Naive B cell (primary cell): ENCODE results near the gene WIZ. TPM values are rescaled to one million over a fixed set of nuclear protein-coding genes. Genes with fewer than 3 reads are reported as not detected.

Source experiments
- ATAC-seq, 2 donors: fragments of 150-1000 bp; cut with Tn5 transposase; 2 replicates each; pipeline ENCODE4 v1.10.0; 2021; ENCODE audit warnings: low read depth in 2 of 2, mild to moderate bottlenecking in 2 of 2, moderate library complexity in 2 of 2
- DNase-seq: peaks from one replicate; pipeline ENCODE4 v3.0.0; 2022
- H3K27ac Mint-ChIP-seq, 6 donors: one replicate each; pipeline ENCODE4 v1.8.0; 2020 to 2022; ENCODE audit warnings: mild to moderate bottlenecking in 6 of 6, mixed read lengths in 6 of 6, moderate library complexity in 5 of 6, inconsistent platforms in 2 of 6
- H3K27me3 Mint-ChIP-seq, 3 donors: one replicate each; pipeline ENCODE4 v1.8.0; 2021 to 2022; ENCODE audit warnings: mixed read lengths in 3 of 3, mild to moderate bottlenecking in 1 of 3
- H3K36me3 Mint-ChIP-seq, 2 donors: one replicate each; pipeline ENCODE4 v1.8.0; 2020 to 2022; ENCODE audit warnings: mixed read lengths in 2 of 2, inconsistent platforms in 1 of 2, mild to moderate bottlenecking in 1 of 2
- H3K4me1 Mint-ChIP-seq, 3 donors: one replicate each; pipeline ENCODE4 v1.8.0; 2020 to 2022; ENCODE audit warnings: mixed read lengths in 3 of 3, inconsistent platforms in 1 of 3, mild to moderate bottlenecking in 1 of 3, moderate library complexity in 1 of 3
- H3K4me3 Mint-ChIP-seq, 8 donors: one replicate each; pipeline ENCODE4 v1.8.0; 2020 to 2022; ENCODE audit warnings: mild to moderate bottlenecking in 8 of 8, mixed read lengths in 8 of 8, moderate library complexity in 8 of 8, inconsistent platforms in 2 of 8
- H3K9me3 Mint-ChIP-seq, 7 donors: one replicate each; pipeline ENCODE4 v1.8.0; 2020 to 2022; ENCODE audit warnings: mixed read lengths in 7 of 7, mild to moderate bottlenecking in 5 of 7, inconsistent platforms in 2 of 7, moderate library complexity in 1 of 7
- polyA plus RNA-seq, 6 donors: library from polyadenylated mRNA; unstranded; fragments of 300-500 nt; fragmentation: Illumina TruSeq; gene quantifications; one replicate each; pipeline ENCODE4 v1.2.3, GENCODE V29; 2021; ENCODE audit warnings: low read depth in 6 of 6

Gene WIZ
- polyA plus RNA-seq, 6 donors from 2014 or later, result 0.15 to 1.4 (median 0.66) TPM

- DNase-seq (no peak), ATAC-seq (no peak)
- Mint-ChIP-seq H3K4me3 (no peak overlapping the region), H3K9me3 (no peaks in the 10 kb centered on the region), H3K27ac (no peak overlapping the region), H3K36me3 (peaks cover 0 to 19% of the 10 kb centered on the region in 2 donors), H3K27me3 (no peaks in the 10 kb centered on the region), H3K4me1 (peaks cover 10 to 24% (median 13%) of the 10 kb centered on the region in 3 donors)
These were observed 7.3 kb upstream of the WIZ start for GRCh38 chr19:15456871-15457700.

DNA sequence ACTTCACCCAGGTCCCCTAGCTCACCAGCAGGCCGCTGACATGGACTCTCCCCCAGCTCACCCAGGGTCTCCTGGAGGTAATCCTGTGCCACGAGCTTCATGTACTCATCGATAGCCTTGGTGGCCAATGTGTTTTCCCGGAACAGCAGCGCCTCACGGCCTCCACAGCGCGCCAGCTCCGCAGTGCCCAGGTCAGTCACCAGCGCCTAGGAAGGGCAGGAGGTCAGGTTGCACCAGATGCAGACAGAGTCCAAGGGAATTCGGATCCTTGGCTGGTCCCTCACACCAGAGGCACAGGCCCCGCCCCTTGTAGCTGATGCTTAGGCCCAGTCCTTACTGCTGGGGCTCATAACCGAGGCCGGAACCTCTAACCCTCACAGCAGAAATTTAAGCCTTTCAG lies 6.7 kb upstream of the WIZ start:
- ATAC-seq (no peak), DNase-seq (no peak)
- H3K4me1 Mint-ChIP-seq, result peaks cover 5 to 18% (median 9%) of the 10 kb centered on the region in 3 donors
- H3K9me3 Mint-ChIP-seq, result no peaks in the 10 kb centered on the region
- H3K36me3 Mint-ChIP-seq, result peaks cover 0 to 19% of the 10 kb centered on the region in 2 donors
- no peaks in the 10 kb centered on the region for H3K27me3 Mint-ChIP-seq
- no peak overlapping the region for H3K4me3 Mint-ChIP-seq
- peak overlapping the region in 1 of 6 donors; percentile 33 for H3K27ac Mint-ChIP-seq

DNA sequence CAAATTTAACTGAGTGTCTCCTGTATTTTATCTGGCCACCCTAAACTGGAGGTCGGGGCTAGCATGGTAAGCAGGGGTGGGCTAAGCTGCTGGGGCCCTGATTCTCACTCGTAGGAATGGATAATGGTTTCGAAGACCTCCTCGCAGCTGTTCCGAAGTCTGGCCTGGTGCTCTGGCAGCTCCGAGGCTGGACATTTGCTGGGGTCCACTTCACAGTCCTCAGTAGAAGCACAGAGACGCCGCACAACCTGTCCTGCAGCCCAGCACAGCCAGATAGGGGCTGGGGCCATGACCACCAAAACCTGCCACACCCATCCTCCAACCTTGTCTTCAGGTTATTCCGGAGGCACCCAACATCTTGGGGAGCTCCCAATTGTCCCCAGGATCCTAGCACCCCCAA lies 6.2 kb upstream of the WIZ start:
- Mint-ChIP-seq H3K4me3 (no peak overlapping the region), H3K9me3 (no peaks in the 10 kb centered on the region), H3K36me3 (peaks cover 0 to 19% of the 10 kb centered on the region in 2 donors), H3K27ac (no peak overlapping the region), H3K4me1 (peaks cover 7 to 20% (median 12%) of the 10 kb centered on the region in 3 donors), H3K27me3 (no peaks in the 10 kb centered on the region)
- ATAC-seq (no peak), DNase-seq (no peak)

GRCh38 chr19:15453906-15454860 lies 4.4 kb upstream of the WIZ start:
- peaks cover 11 to 25% (median 20%) of the 10 kb centered on the region in 3 donors for H3K4me1 Mint-ChIP-seq
- ATAC-seq, result no peak
- H3K27me3 Mint-ChIP-seq, result no peaks in the 10 kb centered on the region
- H3K9me3 Mint-ChIP-seq, result no peaks in the 10 kb centered on the region
- no peak overlapping the region for H3K4me3 Mint-ChIP-seq
- peak overlapping the region in 2 of 6 donors; percentile 36 to 77 for H3K27ac Mint-ChIP-seq
- no peak for DNase-seq
- H3K36me3 Mint-ChIP-seq, result peaks cover 0 to 19% of the 10 kb centered on the region in 2 donors

GRCh38 chr19:15453091-15453578 lies 3.4 kb upstream of the WIZ start:
- Mint-ChIP-seq H3K9me3 (no peaks in the 10 kb centered on the region), H3K36me3 (peaks cover 0 to 17% of the 10 kb centered on the region in 2 donors), H3K27me3 (no peaks in the 10 kb centered on the region), H3K27ac (no peak overlapping the region), H3K4me1 (peaks cover 20 to 35% (median 28%) of the 10 kb centered on the region in 3 donors), H3K4me3 (peak overlapping the region in 1 of 8 donors; percentile 42)
- DNase-seq, result no peak
- ATAC-seq, result no peak

DNA sequence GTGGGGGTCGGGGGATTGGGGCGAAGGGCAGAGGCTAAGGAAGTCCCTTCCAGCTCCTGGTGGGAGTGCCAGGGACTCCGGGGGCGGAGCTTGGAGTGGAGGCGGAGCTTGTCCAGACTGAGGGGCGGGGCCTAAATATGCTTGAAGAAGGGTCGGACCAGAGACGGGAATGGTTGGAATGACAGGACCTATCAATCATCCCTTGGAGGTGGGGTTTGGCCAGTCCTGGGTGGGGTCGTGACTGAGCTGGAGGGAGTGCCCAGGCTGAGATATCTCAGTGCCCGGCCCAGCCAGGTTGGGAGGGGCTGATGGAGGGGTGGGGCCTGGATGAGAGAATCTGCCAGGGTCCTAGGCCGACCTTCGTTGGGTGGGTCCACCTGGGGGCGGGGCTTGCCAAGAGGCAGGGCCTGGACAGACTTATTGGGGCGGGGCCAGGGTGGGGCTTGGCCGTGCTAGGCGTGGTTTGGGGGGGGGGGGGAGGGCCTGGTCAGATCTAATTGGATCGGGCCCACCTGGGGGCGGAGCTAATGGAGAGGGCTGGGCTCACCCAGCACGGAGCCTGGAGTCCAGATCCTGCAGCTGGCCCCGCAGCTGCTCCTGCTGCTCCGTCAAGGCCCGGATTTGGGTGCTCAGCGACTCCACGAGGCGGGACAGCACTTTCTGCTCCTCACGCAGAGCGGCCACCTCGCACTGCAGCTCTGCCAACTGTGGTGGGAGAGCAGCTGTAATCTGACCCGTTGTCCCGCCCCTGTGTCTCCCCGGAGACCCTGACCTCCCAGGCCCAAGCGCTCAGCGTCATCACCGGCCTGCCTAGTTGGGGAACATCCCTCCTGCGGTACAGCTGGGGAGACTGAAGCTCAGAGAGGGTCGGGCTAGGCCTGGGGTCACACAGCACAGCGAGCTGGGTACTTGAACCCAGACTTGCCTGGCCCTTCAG lies 2.6 kb upstream of the WIZ start:
- DNase-seq (no peak), ATAC-seq (no peak)
- no peaks in the 10 kb centered on the region for H3K9me3 Mint-ChIP-seq
- peaks cover 0 to 11% of the 10 kb centered on the region in 2 donors for H3K36me3 Mint-ChIP-seq
- H3K27me3 Mint-ChIP-seq, result no peaks in the 10 kb centered on the region
- H3K4me1 Mint-ChIP-seq, result peaks cover 20 to 31% (median 30%) of the 10 kb centered on the region in 3 donors
- peak overlapping the region in 2 of 6 donors; percentile 4 to 57 for H3K27ac Mint-ChIP-seq
- H3K4me3 Mint-ChIP-seq, result no peak overlapping the region

DNA sequence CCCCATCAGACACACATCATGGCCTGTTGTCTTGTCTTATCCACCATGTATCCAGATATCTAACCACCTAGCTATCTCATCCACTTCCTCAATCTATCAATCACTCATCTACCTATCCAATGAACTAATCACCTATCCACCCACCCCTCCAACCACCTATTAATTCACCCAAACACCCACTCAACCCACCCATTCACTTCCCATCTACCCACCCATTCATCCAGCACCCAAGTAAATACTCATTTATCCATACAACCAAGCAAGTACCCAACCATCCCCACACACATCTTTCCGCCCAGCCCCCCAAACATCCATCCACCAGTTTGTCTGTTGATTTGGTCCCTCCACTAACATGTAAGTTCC lies 753 bp upstream of the WIZ start:
- peak overlapping the region; percentile 12 to 98 (median 96) for H3K27ac Mint-ChIP-seq
- H3K9me3 Mint-ChIP-seq, result no peaks in the 10 kb centered on the region
- no peak for DNase-seq

DNA sequence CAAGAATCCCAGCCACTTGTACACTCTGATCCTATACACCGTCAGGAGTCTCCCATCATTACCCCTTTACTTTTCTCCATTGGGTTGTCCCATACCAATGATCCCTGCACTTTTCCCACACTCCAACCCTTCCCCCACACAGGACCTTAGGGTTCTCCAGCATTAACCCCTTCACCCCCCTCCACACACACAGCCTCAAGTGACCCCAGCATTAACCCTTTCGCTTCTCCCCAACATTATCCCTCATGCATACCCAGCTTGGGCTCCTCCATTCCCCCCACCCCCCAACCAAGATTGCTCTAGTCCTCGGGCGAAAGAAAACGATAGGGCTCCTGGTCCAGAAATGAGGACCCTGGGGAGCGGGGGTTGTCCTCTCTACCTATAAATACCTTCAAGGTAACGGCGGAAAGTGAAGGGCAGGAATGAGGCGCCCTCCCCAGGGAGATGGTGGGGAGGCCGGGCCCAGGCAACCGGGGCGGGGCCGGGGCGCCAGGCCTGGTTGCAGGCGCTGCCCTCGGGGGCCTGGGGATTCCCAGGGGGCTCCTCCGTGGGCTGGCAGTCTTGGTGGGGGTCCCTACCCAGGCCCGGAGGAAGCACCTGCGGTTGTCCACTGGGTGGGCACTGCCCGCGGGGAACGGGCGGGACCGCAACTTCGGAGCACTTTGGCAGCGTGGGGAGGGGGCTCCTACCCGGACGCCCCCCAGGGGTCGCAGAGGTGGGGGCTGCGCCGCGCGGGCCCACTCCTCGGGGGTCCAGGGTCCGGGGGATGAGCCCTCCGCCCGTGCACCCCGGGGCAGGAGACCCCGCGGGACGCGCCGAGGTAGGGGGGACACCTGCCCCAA lies 757 bp downstream of the WIZ start:
- Mint-ChIP-seq H3K9me3 (no peaks in the 10 kb centered on the region), H3K27ac (peak overlapping the region in 5 of 6 donors; percentile 67 to 94 (median 86)), H3K36me3 (peaks cover 0 to 6% of the 10 kb centered on the region in 2 donors), H3K27me3 (no peaks in the 10 kb centered on the region), H3K4me1 (peaks cover 20 to 34% (median 28%) of the 10 kb centered on the region in 3 donors), H3K4me3 (peak overlapping the region; percentile 70 to 92 (median 82))
- DNase-seq, result no peak
- peak; percentile 11 to 15 for ATAC-seq

More for the DNA sequence above, 753 bp upstream of the WIZ start:
- peak overlapping the region; percentile 70 to 93 (median 80) for H3K4me3 Mint-ChIP-seq
- peaks cover 20 to 36% (median 35%) of the 10 kb centered on the region in 3 donors for H3K4me1 Mint-ChIP-seq
- no peak for ATAC-seq
- peaks cover 0 to 11% of the 10 kb centered on the region in 2 donors for H3K36me3 Mint-ChIP-seq
- no peaks in the 10 kb centered on the region for H3K27me3 Mint-ChIP-seq

DNA sequence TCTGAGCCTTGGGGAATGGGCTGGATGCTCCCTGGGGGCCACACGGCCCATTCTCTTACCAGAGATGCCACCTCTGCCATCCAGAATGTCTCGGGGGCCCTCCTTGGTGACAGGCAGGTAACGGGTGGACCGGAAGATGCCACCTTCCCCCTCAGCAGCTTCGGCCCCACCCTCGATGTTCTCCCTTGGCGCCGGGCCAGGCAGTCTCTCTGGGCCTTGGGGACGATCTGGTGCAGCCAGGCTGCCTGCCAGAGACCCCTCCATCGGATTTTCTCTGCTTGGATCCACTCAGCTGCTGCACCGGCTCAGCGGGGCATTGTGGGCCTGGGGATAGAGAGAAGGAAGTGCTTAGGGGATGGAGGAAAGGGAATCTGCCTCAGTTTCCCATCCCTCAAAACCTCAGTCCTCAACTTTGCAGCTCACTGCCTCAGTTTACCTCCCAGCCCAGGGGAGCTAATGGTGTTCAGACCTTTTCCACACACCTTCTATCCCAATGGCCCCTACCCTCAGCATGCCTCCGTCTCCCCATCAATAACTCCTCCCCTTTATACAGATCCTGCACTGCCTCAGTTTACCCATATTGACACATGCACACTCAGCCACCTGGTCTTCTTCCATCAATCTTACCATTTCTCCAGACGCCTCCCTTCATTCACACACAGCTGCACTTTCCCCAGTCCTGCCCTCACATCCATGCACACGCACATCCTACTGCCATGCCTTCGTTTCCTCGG lies 1.5 kb downstream of the WIZ start:
- Mint-ChIP-seq H3K4me1 (peaks cover 20 to 30% (median 28%) of the 10 kb centered on the region in 3 donors), H3K9me3 (no peaks in the 10 kb centered on the region), H3K27ac (peak overlapping the region in 5 of 6 donors; percentile 21 to 94 (median 86)), H3K27me3 (no peaks in the 10 kb centered on the region), H3K4me3 (peak overlapping the region; percentile 4 to 92 (median 82)), H3K36me3 (no peaks in the 10 kb centered on the region)
- no peak for ATAC-seq
- DNase-seq, result no peak

DNA sequence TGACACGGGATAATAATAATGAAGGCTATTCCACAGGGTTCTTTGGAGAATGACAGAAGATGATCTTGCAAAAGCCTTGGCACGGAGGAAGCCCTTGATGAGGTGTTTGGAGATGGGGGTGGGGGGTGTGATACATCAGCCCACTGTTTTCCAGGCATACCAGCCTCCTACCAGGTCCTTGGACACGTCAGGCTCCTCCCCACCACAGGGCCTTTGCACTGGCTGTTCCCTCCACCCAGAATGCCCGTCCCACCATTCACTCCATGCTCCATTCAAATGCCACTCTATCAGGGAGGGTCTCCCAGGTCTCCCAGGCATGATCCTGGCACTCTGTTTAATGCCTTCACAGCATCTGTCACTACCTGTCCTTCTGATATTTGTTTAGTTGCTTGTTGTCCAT lies 2.7 kb downstream of the WIZ start:
- peak overlapping the region in 2 of 8 donors; percentile 70 to 83 for H3K4me3 Mint-ChIP-seq
- no peak for DNase-seq
- no peak for ATAC-seq

DNA sequence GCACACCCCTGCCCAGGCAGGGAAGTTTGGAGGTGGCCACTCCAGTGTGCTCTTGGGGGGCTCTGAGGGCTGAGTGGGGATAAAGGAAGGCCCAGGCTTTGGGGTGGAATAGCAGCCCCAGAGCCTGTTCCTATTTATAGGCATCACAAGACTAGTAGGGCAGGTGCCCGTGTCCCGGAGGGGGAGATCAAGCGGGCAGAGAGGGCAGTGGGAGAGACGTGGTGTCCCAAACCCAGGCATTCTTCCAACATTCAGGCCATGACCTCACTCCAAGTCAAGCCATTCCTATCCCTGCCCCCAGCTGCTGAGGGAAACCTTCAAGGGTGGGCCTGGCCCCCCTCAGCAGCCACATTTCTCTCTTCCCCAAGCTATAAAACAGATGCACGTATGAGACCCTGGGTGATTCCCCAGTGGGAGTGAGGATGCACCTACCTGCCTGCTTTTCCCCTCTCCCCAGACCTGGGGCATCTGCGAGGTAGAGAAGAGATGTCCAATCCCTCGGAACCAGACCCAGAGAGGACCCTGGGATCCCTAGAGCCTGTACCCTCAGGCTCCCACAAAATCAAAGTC lies 3.9 kb downstream of the WIZ start:
- ATAC-seq (no peak), DNase-seq (no peak)
- Mint-ChIP-seq H3K36me3 (no peaks in the 10 kb centered on the region), H3K4me3 (no peak overlapping the region), H3K27me3 (no peaks in the 10 kb centered on the region), H3K4me1 (peaks cover 17 to 23% (median 23%) of the 10 kb centered on the region in 3 donors), H3K9me3 (no peaks in the 10 kb centered on the region), H3K27ac (peak overlapping the region in 1 of 6 donors; percentile 66)

More for the DNA sequence above, 2.7 kb downstream of the WIZ start:
- Mint-ChIP-seq H3K27ac (peak overlapping the region in 2 of 6 donors; percentile 58 to 90), H3K36me3 (no peaks in the 10 kb centered on the region), H3K9me3 (no peaks in the 10 kb centered on the region), H3K27me3 (no peaks in the 10 kb centered on the region), H3K4me1 (peaks cover 20 to 28% (median 28%) of the 10 kb centered on the region in 3 donors)
